ENCODE results near the gene BICC1.

DNA sequence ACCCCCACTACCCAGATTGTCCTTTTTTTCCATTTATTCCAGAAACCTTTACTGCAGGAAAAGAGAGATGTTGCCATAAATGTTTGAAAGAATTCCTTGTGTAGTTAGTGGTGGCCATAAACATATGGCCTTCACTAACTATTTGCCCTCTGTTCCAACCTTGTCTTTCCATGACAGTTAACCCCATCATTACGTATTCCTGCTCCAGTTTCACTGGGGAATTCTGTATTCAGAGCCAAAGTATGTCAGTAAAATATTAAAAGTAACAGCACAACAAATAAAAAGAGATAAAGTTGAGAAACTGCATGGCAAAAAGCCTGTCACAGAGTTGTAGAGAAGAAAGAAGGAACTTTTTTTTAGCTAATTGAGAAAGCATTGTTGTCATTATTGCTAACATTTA is 261.3 kb downstream of the BICC1 start:
- TF ChIP-seq GATA2 (IDR thresholded peaks at IDR 0.05; ENCODE audit: low read depth, low read length) (no peak), GATA3 (IDR thresholded peaks at IDR 0.05; ENCODE audit: low read depth, low read length) (no peak)
